Keratinocyte (primary cell): ENCODE data around the gene ELAVL4.

Source experiments
- CTCF ChIP-seq, 3 experiments: IDR thresholded peaks in 1 of 3; conservative IDR thresholded peaks in 1 of 3; optimal IDR thresholded peaks in 1 of 3; 2 replicates in 2 of 3; 3 replicates in 1 of 3; pipeline versions ENCODE3 to v1.5.1; 2011; ENCODE audit warnings: low read length in 3 of 3, mild to moderate bottlenecking in 3 of 3, moderate library complexity in 2 of 3, control low read depth in 1 of 3, inconsistent platforms in 1 of 3; ENCODE audit not compliant: insufficient read depth in 2 of 3; ENCODE audit errors: extremely low read depth in 1 of 3
- EZH2 ChIP-seq: IDR thresholded peaks from one replicate; pipeline ENCODE4 v1.6.1; 2012; ENCODE audit warnings: inconsistent platforms, mild to moderate bottlenecking, low read length, moderate library complexity

- TF ChIP-seq CTCF (optimal IDR thresholded peaks at IDR 0.05 in 1 of 3, IDR thresholded peaks at IDR 0.05 in 1 of 3, conservative IDR thresholded peaks at IDR 0.05 in 1 of 3; ENCODE audit: extremely low read depth in 1 of 3, insufficient read depth in 2 of 3, low read length in 3 of 3) (no peak), EZH2 (no peak)
These were observed 71.6 kb downstream of the ELAVL4 start for GRCh38 chr1:50180367-50180766.
